GM12878 (cell line): Measurements from ENCODE around the gene HSBP1.

Experiments used
- EED ChIP-seq: sonication (generic); IDR thresholded peaks from 2 replicates; pipeline ENCODE4 v1.6.1; 2016; ENCODE audit warnings: antibody characterized with exemption, low read depth
- EZH2 ChIP-seq: IDR thresholded peaks from 2 replicates; pipeline ENCODE4 v1.6.1; 2012; ENCODE audit warnings: low read depth, mild to moderate bottlenecking, control low read depth, inconsistent platforms, low read length, borderline replicate concordance; ENCODE audit not compliant: control insufficient read depth
- GABPA ChIP-seq: IDR thresholded peaks from 2 replicates; pipeline ENCODE4 v1.6.1; 2014; ENCODE audit warnings: antibody characterized with exemption, low read depth, mild to moderate bottlenecking, inconsistent platforms
- JUND ChIP-seq: IDR thresholded peaks from 2 replicates; pipeline ENCODE4 v1.6.1; 2012; ENCODE audit warnings: low read depth, mild to moderate bottlenecking, low read length, improper control_type of control experiment, moderate library complexity
- PRDM15 ChIP-seq: fragments of 450-650 bp; formaldehyde crosslinking; IDR thresholded peaks from 2 replicates; pipeline ENCODE4 v1.4.0; 2020; ENCODE audit warnings: mild to moderate bottlenecking, moderate library complexity
- ZNF24 ChIP-seq: fragments of 450-650 bp; IDR thresholded peaks from 2 replicates; pipeline ENCODE4 v1.6.1; 2017; ENCODE audit warnings: antibody characterized with exemption, mild to moderate bottlenecking
- TF ChIP-seq, protein P1 (sequence below): fragments of 450-650 bp; IDR thresholded peaks from 2 replicates; pipeline ENCODE4 v1.6.1; 2014; ENCODE audit warnings: mild to moderate bottlenecking

GRCh38 chr16:83769397-83770008 is 38.3 kb upstream of the HSBP1 start:
- TF ChIP-seq JUND (no peak), EED (no peak), EZH2 (no peak), ZNF24 (no peak), PRDM15 (CRISPR knock-in tag) (no peak), GABPA (no peak)
- TF ChIP-seq, protein P1, sequence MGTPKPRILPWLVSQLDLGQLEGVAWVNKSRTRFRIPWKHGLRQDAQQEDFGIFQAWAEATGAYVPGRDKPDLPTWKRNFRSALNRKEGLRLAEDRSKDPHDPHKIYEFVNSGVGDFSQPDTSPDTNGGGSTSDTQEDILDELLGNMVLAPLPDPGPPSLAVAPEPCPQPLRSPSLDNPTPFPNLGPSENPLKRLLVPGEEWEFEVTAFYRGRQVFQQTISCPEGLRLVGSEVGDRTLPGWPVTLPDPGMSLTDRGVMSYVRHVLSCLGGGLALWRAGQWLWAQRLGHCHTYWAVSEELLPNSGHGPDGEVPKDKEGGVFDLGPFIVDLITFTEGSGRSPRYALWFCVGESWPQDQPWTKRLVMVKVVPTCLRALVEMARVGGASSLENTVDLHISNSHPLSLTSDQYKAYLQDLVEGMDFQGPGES = no peak
